Colonic mucosa (tissue), 4 donors: Measurements from ENCODE around the gene PCYOX1L. TPM values are rescaled to one million over a fixed set of nuclear protein-coding genes. Genes with fewer than 3 reads are reported as not detected.

Experiments
- DNase-seq: peaks from one replicate; pipeline ENCODE4 v3.0.0-alpha.2; 2020
- H3K27ac ChIP-seq: fragments of 200-600 bp; one replicate; pipeline ENCODE4 v1.8.0; 2021
- H3K27me3 ChIP-seq: fragments of 200-600 bp; one replicate; pipeline ENCODE4 v1.8.0; 2021
- H3K36me3 ChIP-seq: fragments of 200-600 bp; one replicate; pipeline ENCODE4 v1.8.0; 2021
- H3K4me1 ChIP-seq: fragments of 200-600 bp; one replicate; pipeline ENCODE4 v1.8.0; 2021; ENCODE audit warnings: mild to moderate bottlenecking
- H3K4me3 ChIP-seq: fragments of 200-600 bp; one replicate; pipeline ENCODE4 v1.8.0; 2021
- H3K9ac ChIP-seq, 2 donors: one replicate each; pipeline ENCODE4 v1.7.0; 2013; ENCODE audit warnings: control low read depth in 2 of 2, low read depth in 2 of 2, low read length in 2 of 2
- H3K9me3 ChIP-seq: fragments of 200-600 bp; one replicate; pipeline ENCODE4 v1.8.0; 2021
- intact Hi-C: fragments of 100-400 bp; cut with DNase I; formaldehyde crosslinking; loops from one replicate; pipeline ENCODE4 v1.14.1; 2022
- total RNA-seq, 2 donors: library from RNA; stranded (reverse); fragmentation: NEBNext Ultra II Directional in 1 of 2; extraction: Animal tissue kit (Norgen Biotek cat#: 25700) in 1 of 2; gene quantifications; one replicate each; pipeline ENCODE4 v1.2.1, GENCODE V29; 2021
- TF ChIP-seq, protein P1 (sequence below): fragments of 200-600 bp; IDR thresholded peaks from one replicate; pipeline ENCODE4 v1.8.0; 2022; ENCODE audit warnings: antibody characterized with exemption, mild to moderate bottlenecking
- donor health status: healthy.
- donor health status: DM: no; HTN: no; CAD: no.
- donor health status: DM: no; HTN: no; CAD: no.

PCYOX1L gene
- total RNA-seq, 2 donors from 2014 or later: 4.0 to 10.1 TPM

DNA sequence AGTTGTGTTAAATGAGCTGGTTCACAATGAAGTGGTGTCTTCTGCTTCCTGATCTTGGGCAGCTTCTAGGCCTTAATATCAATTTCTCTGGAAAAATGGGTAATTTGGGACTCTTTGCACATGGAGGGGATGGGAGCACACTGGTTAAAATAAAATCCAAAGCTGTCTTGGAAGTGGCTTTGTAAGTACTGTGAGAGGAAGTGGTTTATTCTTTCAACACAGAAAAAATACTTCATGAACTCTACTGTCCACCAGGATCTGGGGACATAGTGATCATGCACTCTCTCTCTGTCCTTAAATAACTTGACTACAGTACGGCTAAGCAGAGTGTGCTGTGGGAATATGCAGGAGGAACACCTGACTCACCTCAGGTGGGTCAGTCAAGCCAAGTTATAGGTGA lies 2.4 kb downstream of the PCYOX1L start:
- H3K9me3 ChIP-seq: no peaks in the 10 kb centered on the region
- no peak overlapping the region for H3K4me3 ChIP-seq
- DNase-seq: no peak
- no peak overlapping the region for H3K9ac ChIP-seq
- intact Hi-C loops: no loop called here
- no peaks in the 10 kb centered on the region for H3K27me3 ChIP-seq
- no peaks in the 10 kb centered on the region for H3K36me3 ChIP-seq
- TF ChIP-seq, protein P1, sequence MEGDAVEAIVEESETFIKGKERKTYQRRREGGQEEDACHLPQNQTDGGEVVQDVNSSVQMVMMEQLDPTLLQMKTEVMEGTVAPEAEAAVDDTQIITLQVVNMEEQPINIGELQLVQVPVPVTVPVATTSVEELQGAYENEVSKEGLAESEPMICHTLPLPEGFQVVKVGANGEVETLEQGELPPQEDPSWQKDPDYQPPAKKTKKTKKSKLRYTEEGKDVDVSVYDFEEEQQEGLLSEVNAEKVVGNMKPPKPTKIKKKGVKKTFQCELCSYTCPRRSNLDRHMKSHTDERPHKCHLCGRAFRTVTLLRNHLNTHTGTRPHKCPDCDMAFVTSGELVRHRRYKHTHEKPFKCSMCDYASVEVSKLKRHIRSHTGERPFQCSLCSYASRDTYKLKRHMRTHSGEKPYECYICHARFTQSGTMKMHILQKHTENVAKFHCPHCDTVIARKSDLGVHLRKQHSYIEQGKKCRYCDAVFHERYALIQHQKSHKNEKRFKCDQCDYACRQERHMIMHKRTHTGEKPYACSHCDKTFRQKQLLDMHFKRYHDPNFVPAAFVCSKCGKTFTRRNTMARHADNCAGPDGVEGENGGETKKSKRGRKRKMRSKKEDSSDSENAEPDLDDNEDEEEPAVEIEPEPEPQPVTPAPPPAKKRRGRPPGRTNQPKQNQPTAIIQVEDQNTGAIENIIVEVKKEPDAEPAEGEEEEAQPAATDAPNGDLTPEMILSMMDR: no peak
- H3K27ac ChIP-seq: no peak overlapping the region
- no peaks in the 10 kb centered on the region for H3K4me1 ChIP-seq

DNA sequence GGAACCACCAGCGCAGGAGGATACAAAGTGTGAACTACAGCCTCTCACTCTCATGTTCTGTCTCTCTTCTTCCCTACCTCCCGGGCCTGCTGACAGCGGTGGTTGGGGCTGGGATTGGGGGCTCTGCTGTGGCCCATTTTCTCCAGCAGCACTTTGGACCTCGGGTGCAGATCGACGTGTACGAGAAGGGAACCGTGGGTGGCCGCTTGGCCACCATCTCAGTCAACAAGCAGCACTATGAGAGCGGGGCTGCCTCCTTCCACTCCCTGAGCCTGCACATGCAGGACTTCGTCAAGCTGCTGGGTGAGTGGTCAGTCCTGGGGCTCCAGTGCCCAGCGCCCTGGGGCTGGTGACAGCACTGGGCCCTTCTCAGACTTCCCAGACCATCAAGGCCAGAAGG lies 4.7 kb downstream of the PCYOX1L start:
- Histone ChIP-seq H3K4me1 (no peaks in the 10 kb centered on the region), H3K36me3 (no peaks in the 10 kb centered on the region), H3K9me3 (no peaks in the 10 kb centered on the region), H3K9ac (no peak overlapping the region), H3K4me3 (no peak overlapping the region), H3K27me3 (no peaks in the 10 kb centered on the region), H3K27ac (no peak overlapping the region)
- TF ChIP-seq, protein P1: no peak
- no peak for DNase-seq
- intact Hi-C loops: no loop called here

DNA sequence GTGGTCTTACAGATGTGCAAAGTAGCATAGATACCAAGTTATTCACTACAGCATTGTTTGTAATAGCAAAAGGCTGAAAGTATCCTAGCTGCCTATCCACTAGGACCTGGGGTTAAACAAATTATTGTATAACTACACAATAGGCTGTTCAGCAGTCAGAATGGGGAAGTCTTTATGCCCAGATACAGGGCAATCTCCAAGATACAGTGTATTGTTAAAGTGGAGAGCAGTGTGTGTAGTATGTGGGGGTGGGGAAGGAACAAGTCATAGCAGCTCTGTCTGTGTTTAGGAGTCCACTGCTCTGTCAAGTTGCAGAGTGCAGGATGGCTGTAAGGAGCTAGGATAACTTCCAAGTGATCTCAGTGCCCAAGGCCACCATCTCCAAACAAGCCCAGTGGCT lies 5.5 kb downstream of the PCYOX1L start:
- no peak for DNase-seq
- TF ChIP-seq, protein P1: no peak
- Histone ChIP-seq H3K9ac (no peak overlapping the region), H3K9me3 (no peaks in the 10 kb centered on the region), H3K4me3 (no peak overlapping the region), H3K4me1 (no peaks in the 10 kb centered on the region), H3K27ac (no peak overlapping the region), H3K36me3 (no peaks in the 10 kb centered on the region), H3K27me3 (no peaks in the 10 kb centered on the region)
- intact Hi-C loops: no loop called here

- H3K27me3 ChIP-seq: no peaks in the 10 kb centered on the region
- TF ChIP-seq, protein P1: no peak
- H3K27ac ChIP-seq: no peak overlapping the region
- no peaks in the 10 kb centered on the region for H3K4me1 ChIP-seq
- H3K9ac ChIP-seq: no peak overlapping the region
- intact Hi-C loops: no loop called here
- H3K36me3 ChIP-seq: no peaks in the 10 kb centered on the region
- H3K4me3 ChIP-seq: no peak overlapping the region
- no peak for DNase-seq
- H3K9me3 ChIP-seq: no peaks in the 10 kb centered on the region
Measured at GRCh38 chr5:149363936-149364335, 6.1 kb downstream of the PCYOX1L start.

DNA sequence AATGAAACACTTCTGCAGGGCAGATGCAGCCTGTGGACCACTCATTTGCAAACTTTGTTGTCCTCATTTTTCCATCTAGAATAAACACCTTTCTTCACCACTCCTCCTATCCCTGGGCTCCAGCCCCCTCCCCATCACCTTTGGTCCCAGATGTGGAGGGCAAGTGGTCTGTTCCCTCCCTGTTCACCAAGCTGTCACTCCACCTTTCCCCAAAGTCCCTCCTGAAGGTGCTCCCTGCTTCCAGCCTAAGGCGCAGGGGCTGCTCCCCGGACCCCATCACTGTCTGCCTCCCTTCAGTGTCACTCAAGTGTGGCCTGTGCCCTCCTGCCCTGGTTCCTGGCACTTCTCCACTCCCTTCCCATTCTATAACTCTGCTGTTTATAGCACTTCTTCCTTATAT lies 6.9 kb downstream of the PCYOX1L start:
- no peaks in the 10 kb centered on the region for H3K36me3 ChIP-seq
- H3K4me1 ChIP-seq: no peaks in the 10 kb centered on the region
- TF ChIP-seq, protein P1: no peak
- intact Hi-C loops: loop anchor here (5.0 kb wide), 1 partner anchor 47 kb away; no protein-coding TSS in a partner anchor
- no peak overlapping the region for H3K4me3 ChIP-seq
- DNase-seq: no peak
- H3K27ac ChIP-seq: no peak overlapping the region
- no peak overlapping the region for H3K9ac ChIP-seq
- H3K27me3 ChIP-seq: no peaks in the 10 kb centered on the region
- H3K9me3 ChIP-seq: no peaks in the 10 kb centered on the region

DNA sequence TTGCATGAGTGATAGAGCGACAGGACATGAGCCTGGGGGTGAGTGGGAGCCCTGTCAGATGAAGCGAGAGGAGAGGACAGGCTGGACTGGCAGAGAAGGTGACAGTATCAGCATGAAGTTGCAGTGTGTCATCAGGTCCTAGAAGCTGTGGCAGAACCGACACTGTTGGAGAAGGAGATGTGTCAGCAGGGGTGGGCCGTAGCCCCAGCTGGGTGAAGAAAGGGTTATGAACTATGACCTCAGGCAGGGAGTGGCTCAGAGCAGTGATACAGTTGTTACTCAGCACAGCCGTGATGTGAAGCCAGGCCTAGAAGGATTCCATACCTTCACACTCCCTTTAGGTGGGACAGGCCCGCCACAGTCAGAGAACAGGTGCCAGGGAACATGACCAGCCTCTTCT lies 7.6 kb downstream of the PCYOX1L start:
- no peak for DNase-seq
- Histone ChIP-seq H3K9me3 (no peaks in the 10 kb centered on the region), H3K4me1 (no peaks in the 10 kb centered on the region), H3K9ac (no peak overlapping the region), H3K36me3 (no peaks in the 10 kb centered on the region), H3K4me3 (no peak overlapping the region), H3K27me3 (no peaks in the 10 kb centered on the region), H3K27ac (no peak overlapping the region)
- TF ChIP-seq, protein P1: no peak
- intact Hi-C loops: loop anchor here (5.0 kb wide), 1 partner anchor 48 kb away; no protein-coding TSS in a partner anchor
